ENCODE data around the gene ITK. TPM values are rescaled to one million over a fixed set of nuclear protein-coding genes. Genes with fewer than 3 reads are reported as not detected.

The ITK gene
- polyA plus RNA-seq, 2 of the 4 experiments (the other 2 are of a cell fraction): not detected

- CTCF ChIA-PET: interaction anchor here (0.7 kb wide), 1 partner anchor 55 kb away, joined by 4 read pairs; no protein-coding TSS in a partner anchor
- no peak overlapping the region for H3K4me3 ChIP-seq
- no peak for ATAC-seq
- no peak overlapping the region for H3K4me2 ChIP-seq
- H3K27ac ChIP-seq: no peak overlapping the region
- TF ChIP-seq ZNF302 (CRISPR knock-in tag; IDR thresholded peaks at IDR 0.05): no peak
- no peaks in the 10 kb centered on the region for H3K4me1 ChIP-seq
- 13% methylated on average over 5 of the region's 5 CpGs for WGBS (ENCODE audit: missing lambda C conversion rate)
- H3K9me3 ChIP-seq: no peaks in the 10 kb centered on the region
- no peak for DNase-seq (ENCODE audit: low read depth in 1 of 2, low spot score in 1 of 2)
- FAIRE-seq: no peak
- POLR2A ChIA-PET: no interaction called here
Observed at GRCh38 chr5:157198277-157198986, 17.8 kb downstream of the ITK start.

GRCh38 chr5:157201857-157202256 lies 21.2 kb downstream of the ITK start:
- no peak overlapping the region for H3K27ac ChIP-seq
- ChIA-PET POLR2A (no interaction called here), CTCF (no interaction called here)
- no peaks in the 10 kb centered on the region for H3K9me3 ChIP-seq
- WGBS (ENCODE audit: missing lambda C conversion rate): 51% methylated on average over 4 of the region's 4 CpGs
- FAIRE-seq (no peak), ATAC-seq (no peak), DNase-seq (ENCODE audit: low read depth in 1 of 2, low spot score in 1 of 2) (no peak)
- no peaks in the 10 kb centered on the region for H3K4me1 ChIP-seq
- TF ChIP-seq RFX5 (IDR thresholded peaks at IDR 0.05) (no peak), MAX (IDR thresholded peaks at IDR 0.05) (no peak), GATA3 (IDR thresholded peaks at IDR 0.05; ENCODE audit: borderline replicate concordance) (no peak), BHLHE40 (IDR thresholded peaks at IDR 0.05; ENCODE audit: low read depth, low read length) (no peak), PBX3 (IDR thresholded peaks at IDR 0.05) (no peak), HEYL (CRISPR knock-in tag; IDR thresholded peaks at IDR 0.05) (no peak), FOSB (CRISPR knock-in tag; IDR thresholded peaks at IDR 0.05) (no peak), CBX8 (IDR thresholded peaks at IDR 0.05) (no peak), JUNB (IDR thresholded peaks at IDR 0.05) (no peak), MAZ (IDR thresholded peaks at IDR 0.05; ENCODE audit: borderline replicate concordance, low read depth, low read length) (no peak), HES2 (IDR thresholded peaks at IDR 0.05) (no peak), ZFP36 (IDR thresholded peaks at IDR 0.05; ENCODE audit: borderline replicate concordance, partially characterized antibody) (no peak), RCOR1 (IDR thresholded peaks at IDR 0.05; ENCODE audit: low read depth, low read length) (no peak), RARB (CRISPR knock-in tag; IDR thresholded peaks at IDR 0.05) (no peak), HOXB13 (CRISPR knock-in tag; IDR thresholded peaks at IDR 0.05; ENCODE audit: low read depth) (no peak), PHF8 (IDR thresholded peaks at IDR 0.05; ENCODE audit: borderline replicate concordance, low read depth) (no peak)
- no peak overlapping the region for H3K4me3 ChIP-seq
- no peak overlapping the region for H3K4me2 ChIP-seq

GRCh38 chr5:157203417-157203816 lies 22.8 kb downstream of the ITK start:
- CTCF ChIA-PET: interaction anchor here (1.2 kb wide), 1 partner anchor 14 kb away, joined by 4 read pairs; no protein-coding TSS in a partner anchor
- TF ChIP-seq SREBF2 (IDR thresholded peaks at IDR 0.05): no peak
- no peak for TF ChIP-seq USF2 (IDR thresholded peaks at IDR 0.05)
- no peak for TF ChIP-seq FOXS1 (CRISPR knock-in tag; IDR thresholded peaks at IDR 0.05)
- TF ChIP-seq HES2 (IDR thresholded peaks at IDR 0.05): no peak
- no peak for TF ChIP-seq RAD21 (conservative IDR thresholded peaks at IDR 0.05 in 1 of 2, IDR thresholded peaks at IDR 0.05 in 1 of 2)
- no peak overlapping the region for H3K4me2 ChIP-seq
- FAIRE-seq (no peak), DNase-seq (ENCODE audit: low read depth in 1 of 2, low spot score in 1 of 2) (no peak), ATAC-seq (no peak)
- no peak overlapping the region for H3K4me3 ChIP-seq
- no peak overlapping the region for H3K27ac ChIP-seq
- H3K9me3 ChIP-seq: no peaks in the 10 kb centered on the region
- 49% methylated on average over 4 of the region's 4 CpGs for WGBS (ENCODE audit: missing lambda C conversion rate)
- POLR2A ChIA-PET: no interaction called here
- H3K4me1 ChIP-seq: no peaks in the 10 kb centered on the region

All from A549 (cell line).